ENCODE results near the gene CPTP.
A peak's percentile ranks its signal among the peaks of the same experiment; 100 is the strongest.
"Not testable (repeated sequence)": the region's sequence is repeated elsewhere in the genome, so short reads cannot be mapped to it uniquely, and the experiment has no call there.

The CPTP gene

GRCh38 chr1:1366699-1367066, 42.1 kb downstream of the CPTP start:
- peak in 1 of 2 experiments; percentile 74 for DNase-seq
- no peak for TF ChIP-seq GATA1 (IDR thresholded peaks at IDR 0.05; ENCODE audit: low read depth, low read length)
- no peak for TF ChIP-seq POLR2A (IDR thresholded peaks at IDR 0.05; ENCODE audit: low read length)

DNA sequence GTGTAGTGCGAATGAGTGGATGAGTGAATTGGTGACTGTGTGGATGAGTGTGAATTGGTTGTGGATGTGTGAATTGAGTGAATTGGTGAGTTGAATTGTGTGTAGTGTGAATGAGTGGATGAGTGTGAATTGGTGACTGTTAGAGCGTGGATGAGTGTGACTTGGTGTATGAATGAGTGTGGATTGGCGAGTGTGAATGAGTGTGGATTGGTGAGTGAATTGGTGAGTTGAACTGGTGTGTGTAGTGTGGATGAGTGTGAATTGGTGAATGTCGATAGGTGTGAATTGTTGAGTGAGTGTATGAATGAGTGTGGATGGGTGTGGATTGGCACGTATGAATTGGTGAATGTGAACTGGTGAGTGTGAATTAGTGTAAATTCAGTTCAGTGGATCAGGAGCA, 42.7 kb downstream of the CPTP start:
- DNase-seq = peak in 1 of 2 experiments; percentile 71
- no peak for TF ChIP-seq GATA1 (IDR thresholded peaks at IDR 0.05; ENCODE audit: low read depth, low read length)
- no peak for TF ChIP-seq POLR2A (IDR thresholded peaks at IDR 0.05; ENCODE audit: low read length)

- not testable (repeated sequence) for DNase-seq
Measured at GRCh38 chr1:1370094-1370493, 45.5 kb downstream of the CPTP start.

DNA sequence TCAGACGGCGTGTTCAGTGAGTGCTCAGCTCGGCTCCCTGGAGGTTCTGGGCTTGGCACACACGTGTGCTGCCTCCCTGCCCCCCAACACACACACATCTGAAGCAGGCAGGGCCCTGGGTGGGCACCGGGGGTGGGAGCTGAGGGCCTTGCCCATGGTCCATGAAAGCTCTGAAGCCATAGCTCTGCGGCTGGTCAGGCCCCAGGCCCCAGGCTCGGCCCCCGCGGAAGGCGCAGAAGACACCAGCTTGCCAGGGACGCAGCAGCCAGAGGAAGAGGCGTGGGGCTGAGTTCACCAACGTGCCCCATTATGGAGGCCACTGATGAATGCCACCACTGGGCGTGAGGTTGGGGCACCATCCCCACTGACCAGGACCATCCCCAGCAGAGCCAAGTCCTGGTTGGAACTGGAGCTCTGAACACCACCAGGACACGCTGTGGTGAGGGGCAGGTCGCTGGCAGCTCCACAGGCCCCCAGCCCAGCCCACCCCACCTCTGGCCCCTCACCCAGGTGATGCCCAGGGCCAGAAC, 46.2 kb downstream of the CPTP start:
- DNase-seq = no peak
- no peak for TF ChIP-seq POLR2A (IDR thresholded peaks at IDR 0.05; ENCODE audit: low read length)
- TF ChIP-seq GATA1 (IDR thresholded peaks at IDR 0.05; ENCODE audit: low read depth, low read length) = no peak

DNA sequence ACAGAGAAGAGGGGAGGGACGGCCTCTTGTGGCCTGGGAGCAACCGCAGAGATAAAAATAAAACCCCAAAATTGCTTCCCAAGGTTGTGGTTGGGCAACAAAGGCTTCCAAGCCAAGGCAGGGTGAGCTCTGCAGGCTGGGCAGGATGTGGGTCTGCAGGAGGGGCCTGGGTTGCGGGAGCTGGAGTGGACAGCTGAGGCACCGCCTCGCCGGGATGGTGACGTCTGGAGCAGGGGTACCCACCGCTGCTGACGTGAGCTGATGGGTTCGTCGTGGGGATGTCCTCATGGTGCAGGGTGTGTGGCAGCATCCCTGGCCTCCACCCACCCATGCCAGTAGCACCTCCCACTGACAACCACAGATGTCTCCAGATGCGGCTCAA, 46.8 kb downstream of the CPTP start:
- no peak for DNase-seq
- TF ChIP-seq POLR2A (IDR thresholded peaks at IDR 0.05; ENCODE audit: low read length) (peak; percentile 28), GATA1 (IDR thresholded peaks at IDR 0.05; ENCODE audit: low read depth, low read length) (no peak)

DNA sequence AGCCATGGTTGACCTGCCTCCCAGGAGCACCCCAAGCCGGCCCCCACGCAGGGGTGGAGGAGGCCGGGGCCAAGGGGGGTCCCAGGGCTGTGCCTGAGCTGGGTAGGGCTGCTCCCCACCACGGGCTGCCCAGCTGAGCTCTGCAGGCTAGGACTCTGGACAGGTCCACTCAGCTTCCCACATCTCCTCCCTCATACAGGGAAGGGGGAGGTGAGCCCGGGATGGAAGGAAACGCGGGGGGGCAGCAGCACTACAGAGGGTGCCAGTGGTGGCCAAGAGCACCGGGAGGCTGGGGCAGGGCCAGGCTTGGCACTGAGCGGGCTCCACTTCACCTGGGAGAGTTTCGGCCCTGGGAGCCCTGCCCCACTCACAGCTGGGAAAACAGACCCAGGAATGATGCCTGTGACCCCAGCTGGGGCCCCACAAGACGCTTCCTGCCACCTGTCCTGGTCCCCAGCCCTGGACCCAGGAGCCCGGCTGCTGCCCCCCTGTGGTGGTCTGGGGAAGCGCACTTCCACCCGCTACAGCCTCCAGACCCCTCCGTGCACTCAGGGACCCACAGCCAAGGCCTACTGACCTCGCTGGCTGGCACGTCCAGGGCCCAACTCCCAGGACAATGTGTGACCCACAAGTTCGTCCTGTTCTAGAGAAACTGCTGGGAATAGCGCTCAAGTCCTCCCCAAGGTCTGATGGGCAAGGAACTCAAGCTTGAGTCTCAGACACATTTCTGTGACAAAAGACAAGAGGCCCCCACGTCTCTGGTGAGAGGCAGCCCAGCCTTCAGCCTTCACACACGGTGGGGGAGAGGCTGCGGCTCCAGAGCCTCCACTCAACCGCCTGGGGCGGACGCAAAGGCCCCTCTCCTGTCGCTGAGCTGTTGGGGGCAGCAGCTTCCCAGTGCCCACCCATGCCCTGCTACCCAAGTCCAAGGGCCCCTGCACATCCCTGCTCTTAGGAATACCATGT, 47.4 kb downstream of the CPTP start:
- TF ChIP-seq POLR2A (IDR thresholded peaks at IDR 0.05; ENCODE audit: low read length) = no peak
- no peak for TF ChIP-seq GATA1 (IDR thresholded peaks at IDR 0.05; ENCODE audit: low read depth, low read length)
- DNase-seq = peak; percentile 63 to 79

- no peak for TF ChIP-seq GATA1 (IDR thresholded peaks at IDR 0.05; ENCODE audit: low read depth, low read length)
- no peak for TF ChIP-seq POLR2A (IDR thresholded peaks at IDR 0.05; ENCODE audit: low read length)
- DNase-seq = no peak
Measured at GRCh38 chr1:1373051-1373814, 48.6 kb downstream of the CPTP start.

GRCh38 chr1:1373815-1374588, 49.4 kb downstream of the CPTP start:
- TF ChIP-seq POLR2A (IDR thresholded peaks at IDR 0.05; ENCODE audit: low read length) (no peak), GATA1 (IDR thresholded peaks at IDR 0.05; ENCODE audit: low read depth, low read length) (no peak)
- DNase-seq = peak; percentile 42 to 56

- no peak for TF ChIP-seq POLR2A (IDR thresholded peaks at IDR 0.05; ENCODE audit: low read length)
- TF ChIP-seq GATA1 (IDR thresholded peaks at IDR 0.05; ENCODE audit: low read depth, low read length) = no peak
- no peak for DNase-seq
Measured at GRCh38 chr1:1374589-1374928, 50.0 kb downstream of the CPTP start.

GRCh38 chr1:1374929-1375662, 50.5 kb downstream of the CPTP start, which contains the start of gene AURKAIP1:
AURKAIP1 (minus strand) TSS chr1:1375207; CDS start chr1:1374756, 451 bp downstream.
- TF ChIP-seq POLR2A (IDR thresholded peaks at IDR 0.05; ENCODE audit: low read length) (peak; percentile 72), GATA1 (IDR thresholded peaks at IDR 0.05; ENCODE audit: low read depth, low read length) (no peak)
- DNase-seq = peak; percentile 99 to 100

GRCh38 chr1:1376551-1377226, 52.1 kb downstream of the CPTP start:
- no peak for DNase-seq
- TF ChIP-seq GATA1 (IDR thresholded peaks at IDR 0.05; ENCODE audit: low read depth, low read length) = no peak
- no peak for TF ChIP-seq POLR2A (IDR thresholded peaks at IDR 0.05; ENCODE audit: low read length)

DNA sequence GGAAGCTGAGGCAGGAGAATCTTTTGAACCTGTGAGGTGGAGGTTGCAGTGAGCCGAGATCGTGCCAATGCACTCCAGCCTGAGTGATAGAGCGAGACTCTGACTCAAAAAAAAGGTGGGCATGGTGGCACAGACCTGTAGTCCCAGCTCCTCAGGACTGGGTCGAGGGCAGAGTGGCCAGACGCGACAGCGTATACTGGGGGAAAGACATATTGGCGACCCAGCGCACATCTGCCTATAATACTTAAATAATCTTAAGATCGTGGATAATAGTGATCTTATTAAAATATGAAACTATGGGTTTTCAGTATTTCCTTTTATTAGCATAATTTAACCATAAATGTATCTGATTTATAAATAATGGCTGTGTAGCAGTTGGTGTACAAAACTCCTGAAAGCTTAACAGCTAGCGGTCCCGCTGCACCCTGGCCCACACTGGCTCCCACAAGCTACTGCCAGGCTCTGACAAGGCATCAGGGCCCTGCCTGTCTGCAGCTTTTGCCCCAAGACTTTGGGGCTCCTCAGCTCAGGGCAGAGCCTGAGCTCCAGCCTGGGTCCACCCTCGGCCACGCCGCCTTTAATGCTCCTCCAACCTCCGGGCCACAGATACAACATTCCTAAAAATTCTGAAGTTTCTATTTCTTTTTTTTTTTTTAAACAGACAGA, 53.1 kb downstream of the CPTP start:
- TF ChIP-seq GATA1 (IDR thresholded peaks at IDR 0.05; ENCODE audit: low read depth, low read length) (no peak), POLR2A (IDR thresholded peaks at IDR 0.05; ENCODE audit: low read length) (no peak)
- no peak for DNase-seq

Data from erythroblast (primary cell).